Tongue (tissue), 2 donors: Measurements from ENCODE around the gene UBQLN3. TPM values are rescaled to one million over a fixed set of nuclear protein-coding genes. Genes with fewer than 3 reads are reported as not detected.

Source experiments
- DNase-seq: peaks from one replicate; pipeline ENCODE4 v3.0.0-alpha.2; 2015
- total RNA-seq: library from RNA; depleted of rRNA; stranded (reverse); fragments of >200 nt; gene quantifications from one replicate; pipeline ENCODE4 v1.2.3, GENCODE V29; 2014

The UBQLN3 gene
- total RNA-seq, result not detected

- no peak for DNase-seq
Measured at GRCh38 chr11:5509803-5510202, at the start of gene UBQLN3. Gene UBQLN3, minus strand, starts transcription at chr11:5509957. Its CDS starts 399 bp downstream, at chr11:5509558.

GRCh38 chr11:5557751-5558150 lies 48.0 kb upstream of the UBQLN3 start:
- no peak for DNase-seq

GRCh38 chr11:5556596-5557188 lies 46.9 kb upstream of the UBQLN3 start:
- no peak for DNase-seq

GRCh38 chr11:5553343-5553742 lies 43.6 kb upstream of the UBQLN3 start:
- DNase-seq, result no peak

- DNase-seq, result no peak
Measured at GRCh38 chr11:5550440-5551095, 40.8 kb upstream of the UBQLN3 start.

GRCh38 chr11:5548440-5548839 lies 38.7 kb upstream of the UBQLN3 start, which contains the start of gene OR52H1:
Gene OR52H1, minus strand, starts transcription at chr11:5548540. Its CDS starts 3,035 bp downstream, at chr11:5545505.
- DNase-seq, result no peak

GRCh38 chr11:5547982-5548381 lies 38.2 kb upstream of the UBQLN3 start:
- DNase-seq, result no peak

GRCh38 chr11:5546457-5546856 lies 36.7 kb upstream of the UBQLN3 start:
- no peak for DNase-seq

GRCh38 chr11:5541427-5541826 lies 31.7 kb upstream of the UBQLN3 start:
- DNase-seq, result no peak

GRCh38 chr11:5536482-5536881 lies 26.7 kb upstream of the UBQLN3 start:
- DNase-seq, result no peak

- no peak for DNase-seq
Measured at GRCh38 chr11:5534046-5534445, 24.3 kb upstream of the UBQLN3 start.

- DNase-seq, result no peak
Measured at GRCh38 chr11:5531053-5531831, 21.5 kb upstream of the UBQLN3 start.

- no peak for DNase-seq
Measured at GRCh38 chr11:5528495-5528894, 18.7 kb upstream of the UBQLN3 start.

- DNase-seq, result no peak
Measured at GRCh38 chr11:5527716-5528115, 18.0 kb upstream of the UBQLN3 start.

GRCh38 chr11:5524756-5525155 lies 15.0 kb upstream of the UBQLN3 start:
- peak; percentile 41 for DNase-seq

GRCh38 chr11:5522308-5522707 lies 12.6 kb upstream of the UBQLN3 start:
- no peak for DNase-seq

- DNase-seq, result no peak
Measured at GRCh38 chr11:5521540-5521939, 11.8 kb upstream of the UBQLN3 start.

- DNase-seq, result no peak
Measured at GRCh38 chr11:5516599-5516998, 6.8 kb upstream of the UBQLN3 start, which contains the start of gene UBQLNL. Gene UBQLNL, minus strand, starts transcription at chr11:5516699. Its CDS starts 258 bp downstream, at chr11:5516441.

GRCh38 chr11:5514841-5515240 lies 5.1 kb upstream of the UBQLN3 start:
- DNase-seq, result no peak

GRCh38 chr11:5508605-5509004 lies 1.2 kb downstream of the UBQLN3 start:
- DNase-seq, result no peak

- peak; percentile 76 for DNase-seq
Measured at GRCh38 chr11:5507933-5508305, 1.8 kb downstream of the UBQLN3 start.

- peak; percentile 54 for DNase-seq
Measured at GRCh38 chr11:5507177-5507932, 2.4 kb downstream of the UBQLN3 start.
